ENCODE results near the gene MFF.

MFF gene

DNA sequence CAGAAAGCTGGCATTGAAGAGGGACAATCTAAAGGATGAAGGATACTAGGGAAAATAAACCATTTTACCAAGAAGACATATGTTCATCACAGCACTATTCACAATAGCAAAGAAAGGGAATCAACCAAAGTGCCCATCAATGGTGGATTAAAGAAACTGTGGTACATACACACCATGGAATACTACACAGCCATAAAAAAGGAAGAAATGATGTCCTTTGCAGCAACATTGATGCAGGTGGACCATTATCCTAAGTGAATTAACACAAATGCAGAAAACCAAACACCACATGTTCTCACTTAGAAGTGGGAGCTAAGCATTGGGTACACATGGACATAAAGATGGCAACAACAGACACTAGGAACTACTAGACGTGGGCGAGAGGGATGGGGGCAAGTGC, 7.2 kb upstream of the MFF start:
- Histone ChIP-seq H3K9me3 (ENCODE audit: control insufficient read depth, insufficient read depth, low read length) (no peaks in the 10 kb centered on the region), H3K36me3 (ENCODE audit: insufficient read depth, low read length) (no peaks in the 10 kb centered on the region), H3K9ac (ENCODE audit: low read depth, low read length) (no peak overlapping the region), H3K4me1 (ENCODE audit: insufficient read depth, low read length) (no peaks in the 10 kb centered on the region)

DNA sequence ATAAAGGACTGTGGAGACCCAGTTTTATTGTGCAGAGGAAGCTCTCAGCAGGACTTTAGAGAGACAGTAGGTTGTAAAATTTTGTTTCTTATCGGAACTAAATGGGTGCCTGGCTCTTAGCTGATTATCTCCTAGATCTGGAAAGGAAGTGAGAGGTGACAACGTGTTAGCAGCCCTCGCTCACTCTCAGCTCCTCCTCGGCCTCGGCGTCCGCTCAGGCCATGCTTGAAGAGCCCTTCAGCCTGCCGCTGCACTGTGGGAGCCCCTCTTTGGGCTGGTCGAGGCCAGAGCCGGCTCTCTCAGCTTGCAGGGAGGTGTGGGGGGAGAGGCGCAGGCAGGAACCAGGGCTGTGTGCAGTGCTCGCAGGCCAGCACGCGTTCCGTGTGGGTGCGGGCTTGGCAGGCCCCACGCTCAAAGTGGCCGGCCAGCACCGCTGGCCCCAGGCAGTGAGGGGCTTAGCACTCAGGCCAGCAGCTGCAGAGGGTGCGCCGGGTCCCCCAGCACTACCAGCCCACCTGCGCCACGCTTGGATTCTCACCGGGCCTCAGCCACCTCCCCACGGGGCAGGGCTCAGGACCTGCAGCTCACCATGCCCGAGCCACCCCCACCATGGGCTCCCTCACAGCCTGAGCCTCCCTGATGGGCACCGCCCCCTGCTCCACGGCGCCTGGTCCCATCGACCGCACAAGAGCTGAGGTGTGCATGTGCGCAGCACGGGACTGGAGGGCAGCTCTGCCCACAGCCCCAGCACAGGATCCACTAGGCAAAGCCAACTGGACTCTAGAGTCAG, 4.6 kb upstream of the MFF start:
- Histone ChIP-seq H3K4me1 (ENCODE audit: insufficient read depth, low read length) (no peaks in the 10 kb centered on the region), H3K9ac (ENCODE audit: low read depth, low read length) (no peak overlapping the region), H3K9me3 (ENCODE audit: control insufficient read depth, insufficient read depth, low read length) (no peaks in the 10 kb centered on the region), H3K36me3 (ENCODE audit: insufficient read depth, low read length) (no peaks in the 10 kb centered on the region)

DNA sequence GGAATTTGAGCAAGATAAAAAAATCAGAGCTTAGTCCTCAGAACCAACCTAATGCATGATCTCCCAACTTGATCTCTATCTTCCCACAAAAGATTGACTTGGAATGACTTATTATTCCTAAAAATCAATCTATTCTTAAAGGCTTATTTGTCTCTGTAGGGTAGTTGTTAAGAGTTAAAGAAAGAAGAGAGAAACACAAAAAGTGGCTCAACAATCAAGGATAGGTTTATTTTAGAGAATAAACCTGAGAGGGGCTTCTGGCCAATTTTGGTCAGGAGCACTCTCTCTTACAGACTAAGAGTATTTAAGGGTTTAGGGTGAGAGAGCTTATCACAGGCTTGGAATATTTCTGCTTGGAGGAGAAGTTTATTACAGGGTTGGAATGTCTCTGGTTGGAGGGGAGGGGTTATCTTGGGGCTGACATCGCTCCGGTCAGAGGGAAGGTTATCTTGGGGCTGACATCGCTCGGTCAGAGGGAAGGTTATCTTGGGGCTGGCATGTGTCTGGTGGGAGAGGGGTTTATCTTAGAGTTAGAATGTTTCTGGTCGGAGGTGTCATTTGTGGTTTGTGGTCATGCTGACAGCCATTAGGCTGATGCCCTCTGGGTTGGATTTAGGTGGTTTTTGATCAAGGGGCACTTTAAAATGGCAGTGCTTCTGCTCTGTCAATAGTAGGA, 2.4 kb upstream of the MFF start:
- Histone ChIP-seq H3K36me3 (ENCODE audit: insufficient read depth, low read length) (no peaks in the 10 kb centered on the region), H3K4me1 (ENCODE audit: insufficient read depth, low read length) (peaks cover 4% of the 10 kb centered on the region; the same call in 1 of the 2 replicates), H3K9ac (ENCODE audit: low read depth, low read length) (no peak overlapping the region), H3K9me3 (ENCODE audit: control insufficient read depth, insufficient read depth, low read length) (no peaks in the 10 kb centered on the region)

DNA sequence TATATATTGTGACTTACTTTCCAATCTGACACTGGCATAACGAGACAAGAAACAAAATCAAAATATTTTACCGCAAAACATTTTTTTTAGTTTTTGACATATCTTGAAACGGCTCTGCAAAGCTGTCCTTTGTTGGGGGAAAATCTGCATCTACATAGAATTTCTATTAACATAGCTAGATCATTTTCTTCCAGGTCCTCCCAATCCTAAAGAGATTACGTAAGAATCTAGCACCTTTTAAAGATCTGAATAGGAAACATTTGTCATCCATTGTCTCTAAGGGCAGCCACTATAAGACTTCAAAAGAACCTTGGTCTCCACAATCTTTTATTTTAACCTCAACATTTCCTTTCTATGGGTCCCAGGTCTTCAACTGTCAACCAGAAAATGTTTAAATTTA, 1.2 kb upstream of the MFF start:
- H3K4me1 ChIP-seq (ENCODE audit: insufficient read depth, low read length) = peaks cover 13% of the 10 kb centered on the region
- no peaks in the 10 kb centered on the region for H3K9me3 ChIP-seq (ENCODE audit: control insufficient read depth, insufficient read depth, low read length)
- H3K36me3 ChIP-seq (ENCODE audit: insufficient read depth, low read length) = no peaks in the 10 kb centered on the region
- no peak overlapping the region for H3K9ac ChIP-seq (ENCODE audit: low read depth, low read length)

DNA sequence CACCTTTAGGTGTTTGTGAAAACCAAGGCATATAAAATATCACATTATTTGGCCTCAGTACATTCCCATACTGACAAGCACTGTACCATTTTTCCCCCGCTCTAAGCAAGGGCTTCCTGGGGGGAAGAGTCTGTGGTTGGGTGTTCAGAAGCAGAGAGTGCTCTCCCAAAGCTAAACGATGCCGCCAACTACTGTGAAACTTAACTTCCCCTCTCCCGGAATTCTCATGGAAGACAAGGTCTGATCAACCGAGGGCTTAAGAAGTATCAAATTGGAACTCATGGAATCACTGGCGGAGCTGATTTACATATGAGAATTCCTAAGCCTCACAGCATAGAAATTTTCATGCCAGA, 433 bp upstream of the MFF start:
- peaks cover 14% of the 10 kb centered on the region for H3K4me1 ChIP-seq (ENCODE audit: insufficient read depth, low read length)
- peak overlapping the region; percentile 92 for H3K9ac ChIP-seq (ENCODE audit: low read depth, low read length)
- H3K36me3 ChIP-seq (ENCODE audit: insufficient read depth, low read length) = no peaks in the 10 kb centered on the region
- no peaks in the 10 kb centered on the region for H3K9me3 ChIP-seq (ENCODE audit: control insufficient read depth, insufficient read depth, low read length)

DNA sequence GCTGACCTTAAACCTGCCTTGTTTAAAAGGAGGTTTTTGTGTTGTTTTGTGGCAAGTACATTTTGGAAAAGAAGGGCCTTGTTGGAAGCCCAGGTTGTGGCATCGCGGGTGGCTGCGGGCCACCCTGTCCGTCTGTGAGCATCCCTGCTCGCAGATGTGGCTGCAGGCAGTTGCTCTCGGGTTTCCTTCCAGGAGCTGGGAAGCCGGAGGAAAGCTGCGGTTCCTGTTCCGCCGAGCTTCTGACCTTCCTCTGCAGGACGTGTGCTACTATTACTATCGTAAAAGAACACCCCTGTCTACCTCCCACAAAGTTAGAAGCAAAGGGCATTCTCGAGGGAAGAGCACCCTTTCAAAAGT, 766 bp downstream of the MFF start:
- Histone ChIP-seq H3K9ac (ENCODE audit: low read depth, low read length) (peak overlapping the region; percentile 92), H3K36me3 (ENCODE audit: insufficient read depth, low read length) (no peaks in the 10 kb centered on the region), H3K9me3 (ENCODE audit: control insufficient read depth, insufficient read depth, low read length) (no peaks in the 10 kb centered on the region), H3K4me1 (ENCODE audit: insufficient read depth, low read length) (peaks cover 14% of the 10 kb centered on the region)

DNA sequence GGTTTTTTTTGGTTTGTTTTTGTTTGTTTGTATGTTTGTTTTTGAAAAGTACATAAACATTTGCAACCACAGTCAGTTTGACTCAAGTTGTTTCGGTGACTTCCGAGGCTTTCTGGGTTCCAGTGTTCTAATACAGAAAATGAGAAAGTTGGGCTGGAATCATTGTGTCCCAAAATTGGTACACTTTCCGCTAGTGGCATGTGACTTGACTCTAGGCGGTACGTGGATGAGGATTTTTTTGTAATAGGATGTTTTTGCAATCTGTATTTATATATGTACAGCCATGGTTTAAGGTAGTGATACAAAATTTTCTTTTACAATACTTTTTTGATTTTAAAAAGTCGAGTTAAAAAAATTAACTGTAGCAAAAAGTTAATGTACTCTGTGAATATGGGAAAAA, 1.7 kb downstream of the MFF start:
- H3K36me3 ChIP-seq (ENCODE audit: insufficient read depth, low read length) = no peaks in the 10 kb centered on the region
- H3K9me3 ChIP-seq (ENCODE audit: control insufficient read depth, insufficient read depth, low read length) = no peaks in the 10 kb centered on the region
- peaks cover 14% of the 10 kb centered on the region for H3K4me1 ChIP-seq (ENCODE audit: insufficient read depth, low read length)
- H3K9ac ChIP-seq (ENCODE audit: low read depth, low read length) = no peak overlapping the region

DNA sequence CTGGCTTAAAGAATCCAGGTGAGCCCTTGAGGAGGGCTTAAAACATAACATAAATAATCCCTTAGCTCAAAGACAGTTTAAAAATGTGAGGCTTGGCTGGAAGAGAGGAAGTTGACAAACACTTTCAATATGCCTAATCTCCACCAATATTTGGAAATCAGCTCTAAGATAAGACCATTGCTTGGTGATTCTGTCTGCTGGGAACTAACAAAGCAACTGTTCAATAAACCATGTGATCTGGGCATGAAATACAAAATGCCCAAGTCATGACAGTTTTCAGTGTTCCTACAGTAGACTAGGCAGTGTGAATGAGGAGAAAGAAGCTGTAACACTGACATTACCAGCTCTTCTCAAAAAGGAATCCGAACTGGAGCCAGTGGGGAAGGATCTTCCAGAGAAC, 10.7 kb downstream of the MFF start:
- no peak overlapping the region for H3K9ac ChIP-seq (ENCODE audit: low read depth, low read length)
- peaks cover 15% of the 10 kb centered on the region for H3K36me3 ChIP-seq (ENCODE audit: insufficient read depth, low read length)
- no peaks in the 10 kb centered on the region for H3K4me1 ChIP-seq (ENCODE audit: insufficient read depth, low read length)

DNA sequence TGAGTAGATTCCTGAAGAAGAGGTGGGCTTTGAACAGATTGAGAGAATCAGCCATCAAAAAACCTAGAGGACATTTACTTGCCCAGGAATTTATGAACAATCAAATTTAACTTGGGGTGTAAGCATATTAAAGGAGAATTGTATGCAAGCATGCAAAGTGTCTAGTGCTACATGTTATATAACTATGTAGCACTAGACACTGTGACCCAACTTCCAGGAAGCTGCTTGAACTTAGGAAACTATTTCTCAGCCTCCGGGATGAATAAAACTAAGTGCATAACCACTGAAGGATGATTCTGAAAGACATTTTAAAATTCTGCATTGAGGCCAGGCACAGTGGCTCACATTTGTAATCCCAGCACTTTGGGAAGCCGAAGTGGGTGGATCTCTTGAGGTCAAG, 12.4 kb downstream of the MFF start:
- Histone ChIP-seq H3K9me3 (ENCODE audit: control insufficient read depth, insufficient read depth, low read length) (no peaks in the 10 kb centered on the region), H3K36me3 (ENCODE audit: insufficient read depth, low read length) (peaks cover 15% of the 10 kb centered on the region), H3K4me1 (ENCODE audit: insufficient read depth, low read length) (no peaks in the 10 kb centered on the region), H3K9ac (ENCODE audit: low read depth, low read length) (no peak overlapping the region)

More for the DNA sequence above, 10.7 kb downstream of the MFF start:
- H3K9me3 ChIP-seq (ENCODE audit: control insufficient read depth, insufficient read depth, low read length) = no peaks in the 10 kb centered on the region

DNA sequence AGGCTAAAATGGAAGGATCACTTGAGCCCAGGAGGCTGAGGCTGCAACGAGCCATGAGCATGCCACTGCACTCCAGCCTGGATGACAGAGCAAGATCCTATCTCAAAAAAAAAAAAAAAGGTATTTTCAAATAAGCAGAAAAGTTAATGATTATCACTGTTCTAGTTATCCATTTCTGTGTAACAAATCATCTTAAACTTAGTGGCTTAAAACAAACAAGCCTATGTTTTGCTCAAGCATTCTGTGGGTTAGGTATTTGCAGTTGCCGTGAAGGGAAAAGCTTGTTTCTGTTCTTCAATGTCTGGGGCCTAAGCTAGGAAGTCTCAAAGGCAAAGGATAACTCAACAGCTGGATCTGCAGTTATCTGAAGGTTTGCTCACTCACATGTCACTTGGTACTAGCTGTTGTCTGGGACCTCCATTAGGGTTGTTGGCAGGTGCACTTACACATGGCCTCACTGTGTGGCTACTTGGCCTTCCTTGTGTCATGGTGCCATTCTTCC, 14.1 kb downstream of the MFF start:
- Histone ChIP-seq H3K9me3 (ENCODE audit: control insufficient read depth, insufficient read depth, low read length) (no peaks in the 10 kb centered on the region), H3K36me3 (ENCODE audit: insufficient read depth, low read length) (peaks cover 9% of the 10 kb centered on the region), H3K4me1 (ENCODE audit: insufficient read depth, low read length) (no peaks in the 10 kb centered on the region), H3K9ac (ENCODE audit: low read depth, low read length) (no peak overlapping the region)

DNA sequence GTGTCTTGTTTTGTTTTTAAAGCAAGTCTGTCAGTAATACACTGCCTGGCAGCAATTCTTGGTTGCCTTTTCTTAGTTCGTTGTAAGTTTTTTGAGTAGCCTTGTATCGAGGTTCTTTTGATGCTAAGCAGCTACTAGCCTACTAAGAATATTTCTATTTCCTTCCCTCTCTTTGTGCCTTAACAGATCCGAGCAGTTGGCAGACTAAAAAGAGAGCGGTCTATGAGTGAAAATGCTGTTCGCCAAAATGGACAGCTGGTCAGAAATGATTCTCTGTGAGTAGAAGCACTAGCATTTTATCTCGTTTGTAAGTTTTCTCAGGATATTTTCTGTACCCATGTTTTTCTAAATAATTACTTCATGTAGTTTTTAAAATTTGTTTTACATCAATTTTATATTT, 15.1 kb downstream of the MFF start:
- Histone ChIP-seq H3K9me3 (ENCODE audit: control insufficient read depth, insufficient read depth, low read length) (no peaks in the 10 kb centered on the region), H3K9ac (ENCODE audit: low read depth, low read length) (no peak overlapping the region), H3K4me1 (ENCODE audit: insufficient read depth, low read length) (no peaks in the 10 kb centered on the region), H3K36me3 (ENCODE audit: insufficient read depth, low read length) (peaks cover 9% of the 10 kb centered on the region)

DNA sequence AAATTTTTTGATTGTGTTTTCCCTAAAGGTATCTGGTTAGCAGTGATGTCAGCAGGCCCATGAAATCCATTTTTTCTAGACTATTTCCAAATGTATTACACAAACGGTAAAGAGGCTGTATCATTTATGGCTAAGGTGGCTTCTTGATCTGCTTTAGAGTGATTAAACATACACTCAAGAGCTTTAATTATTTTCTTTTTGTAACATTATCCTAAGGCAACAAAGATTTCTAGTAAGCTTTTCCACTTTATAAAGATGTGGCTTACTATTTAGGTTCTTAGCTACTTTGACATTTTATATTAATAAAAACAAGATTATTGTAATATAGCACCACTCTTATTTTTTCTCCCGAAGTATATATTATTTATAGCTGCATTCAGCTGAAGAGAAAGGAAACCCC, 16.5 kb downstream of the MFF start:
- Histone ChIP-seq H3K36me3 (ENCODE audit: insufficient read depth, low read length) (peaks cover 5% of the 10 kb centered on the region), H3K9ac (ENCODE audit: low read depth, low read length) (no peak overlapping the region), H3K9me3 (ENCODE audit: control insufficient read depth, insufficient read depth, low read length) (no peaks in the 10 kb centered on the region), H3K4me1 (ENCODE audit: insufficient read depth, low read length) (no peaks in the 10 kb centered on the region)

DNA sequence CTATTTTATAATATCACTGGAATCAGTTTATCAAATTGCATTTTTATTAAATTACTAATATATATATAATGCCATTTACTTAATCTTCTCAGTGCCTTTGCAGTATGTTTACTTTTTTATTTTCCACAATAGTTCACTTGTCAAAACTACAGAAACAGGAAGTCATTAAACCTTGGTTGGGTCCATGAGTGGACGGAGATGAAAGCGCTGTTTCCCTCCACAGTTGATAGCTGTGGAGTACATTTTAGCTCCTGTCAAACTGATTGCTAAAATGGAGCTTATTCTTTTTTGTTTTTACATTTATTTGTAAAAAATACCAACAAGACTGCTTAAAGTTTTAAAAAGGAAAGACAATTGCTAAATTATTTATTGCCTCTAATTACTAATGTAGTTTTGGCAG, 19.2 kb downstream of the MFF start:
- H3K4me1 ChIP-seq (ENCODE audit: insufficient read depth, low read length) = no peaks in the 10 kb centered on the region
- H3K9me3 ChIP-seq (ENCODE audit: control insufficient read depth, insufficient read depth, low read length) = no peaks in the 10 kb centered on the region
- H3K9ac ChIP-seq (ENCODE audit: low read depth, low read length) = no peak overlapping the region
- peaks cover 7% of the 10 kb centered on the region for H3K36me3 ChIP-seq (ENCODE audit: insufficient read depth, low read length)

DNA sequence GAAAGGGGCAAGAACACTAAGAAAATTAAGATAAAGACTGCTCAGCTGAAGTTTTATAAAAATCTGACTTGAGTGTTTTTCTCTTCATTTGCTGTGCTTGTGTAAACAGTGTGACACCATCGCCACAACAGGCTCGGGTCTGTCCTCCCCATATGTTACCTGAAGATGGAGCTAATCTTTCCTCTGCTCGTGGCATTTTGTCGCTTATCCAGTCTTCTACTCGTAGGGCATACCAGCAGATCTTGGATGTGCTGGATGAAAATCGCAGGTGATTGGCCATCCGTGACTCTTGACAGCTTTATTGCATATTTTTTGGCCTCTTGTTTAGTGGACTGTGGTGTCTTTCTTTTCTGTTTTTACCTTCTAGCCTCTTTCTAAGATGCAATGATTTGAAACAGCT, 22.1 kb downstream of the MFF start:
- Histone ChIP-seq H3K9ac (ENCODE audit: low read depth, low read length) (no peak overlapping the region), H3K9me3 (ENCODE audit: control insufficient read depth, insufficient read depth, low read length) (no peaks in the 10 kb centered on the region), H3K36me3 (ENCODE audit: insufficient read depth, low read length) (peaks cover 7% of the 10 kb centered on the region), H3K4me1 (ENCODE audit: insufficient read depth, low read length) (no peaks in the 10 kb centered on the region)

DNA sequence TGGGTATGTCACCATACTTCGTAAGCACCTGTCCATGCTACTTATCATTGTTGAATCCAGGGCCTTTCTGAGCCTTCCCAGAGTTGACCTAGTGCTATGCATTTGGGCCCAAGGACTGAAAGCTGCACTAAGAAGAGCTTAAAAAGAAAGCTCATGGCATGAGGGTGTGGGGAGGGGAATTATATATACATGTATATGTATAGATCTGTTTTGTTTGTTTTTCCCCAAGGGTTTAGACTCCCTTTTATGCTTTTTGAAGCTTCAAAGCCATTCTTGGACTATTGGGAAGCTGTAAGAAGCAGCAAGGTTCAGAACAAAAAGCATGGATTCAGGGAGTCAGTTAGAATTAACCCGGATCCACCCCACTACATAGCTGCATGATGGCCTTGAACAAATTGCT, 23.3 kb downstream of the MFF start:
- peaks cover 10% of the 10 kb centered on the region for H3K36me3 ChIP-seq (ENCODE audit: insufficient read depth, low read length)
- H3K9ac ChIP-seq (ENCODE audit: low read depth, low read length) = no peak overlapping the region
- no peaks in the 10 kb centered on the region for H3K9me3 ChIP-seq (ENCODE audit: control insufficient read depth, insufficient read depth, low read length)
- H3K4me1 ChIP-seq (ENCODE audit: insufficient read depth, low read length) = no peaks in the 10 kb centered on the region

Data from ES-I3 (cell line).